A549 (cell line): ENCODE data around the gene MCOLN1.
A peak's percentile ranks its signal among the peaks of the same experiment; 100 is the strongest.

ENCODE experiments used
- CTCF ChIP-seq: fragments of >200 bp; sonication (Bioruptor Twin); formaldehyde crosslinking; IDR thresholded peaks from 3 replicates; pipeline ENCODE4 v1.5.1; 2016
- POLR2A ChIP-seq: IDR thresholded peaks from 2 replicates; pipeline ENCODE4 v1.6.1; 2012; ENCODE audit warnings: mild to moderate bottlenecking, low read length
- POLR2AphosphoS2 ChIP-seq: conservative IDR thresholded peaks from 2 replicates; pipeline ENCODE4 v1.6.1; 2012; ENCODE audit warnings: low read length, improper control_type of control experiment, inconsistent platforms
- ZC3H11A ChIP-seq: fragments of 450-650 bp; IDR thresholded peaks from 2 replicates; pipeline ENCODE4 v1.6.1; 2014; ENCODE audit warnings: antibody characterized with exemption, mild to moderate bottlenecking
- TF ChIP-seq, protein P1 (sequence below): fragments of 450-650 bp; IDR thresholded peaks from 2 replicates; pipeline ENCODE4 v1.6.1; 2014; ENCODE audit warnings: antibody characterized with exemption

DNA sequence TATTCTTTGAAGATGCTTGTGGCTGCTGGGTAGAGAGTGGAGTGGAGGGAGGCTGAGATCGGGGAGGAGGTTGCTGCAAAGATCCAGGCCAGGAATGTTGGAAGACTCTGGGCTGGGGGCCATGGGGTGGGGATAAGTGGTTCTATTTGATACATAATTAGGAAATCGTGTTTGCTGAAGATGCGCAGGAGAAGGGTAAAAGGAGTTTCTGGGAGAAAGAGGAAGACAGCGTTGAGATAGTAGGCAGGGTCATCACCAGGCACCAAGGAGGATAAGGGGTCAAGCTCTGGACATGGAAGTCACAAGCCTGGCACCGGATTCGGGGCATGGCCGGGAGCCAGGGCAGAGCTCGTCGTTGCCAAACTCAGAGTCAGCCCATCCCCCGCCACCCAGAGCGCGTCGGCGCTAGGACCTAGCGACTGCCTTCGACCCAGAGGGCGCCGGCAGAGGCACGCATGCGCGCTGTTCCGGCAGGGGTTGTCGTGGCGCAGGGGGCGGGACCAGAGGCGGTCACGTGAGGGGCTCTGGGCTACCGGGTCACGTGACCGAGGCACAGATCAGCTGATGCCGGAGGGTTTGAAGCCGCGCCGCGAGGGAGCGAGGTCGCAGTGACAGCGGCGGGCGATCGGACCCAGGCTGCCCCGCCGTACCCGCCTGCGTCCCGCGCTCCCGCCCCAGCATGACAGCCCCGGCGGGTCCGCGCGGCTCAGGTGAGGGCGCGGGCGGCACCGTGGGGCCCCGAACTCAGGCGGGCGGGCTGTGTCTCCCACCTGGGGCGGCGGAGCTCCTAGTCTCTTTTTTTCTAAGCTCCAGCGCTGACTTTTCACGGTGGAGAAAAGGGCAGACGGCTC is at the start of gene MCOLN1:
- no peak for TF ChIP-seq CTCF
- TF ChIP-seq, protein P1, sequence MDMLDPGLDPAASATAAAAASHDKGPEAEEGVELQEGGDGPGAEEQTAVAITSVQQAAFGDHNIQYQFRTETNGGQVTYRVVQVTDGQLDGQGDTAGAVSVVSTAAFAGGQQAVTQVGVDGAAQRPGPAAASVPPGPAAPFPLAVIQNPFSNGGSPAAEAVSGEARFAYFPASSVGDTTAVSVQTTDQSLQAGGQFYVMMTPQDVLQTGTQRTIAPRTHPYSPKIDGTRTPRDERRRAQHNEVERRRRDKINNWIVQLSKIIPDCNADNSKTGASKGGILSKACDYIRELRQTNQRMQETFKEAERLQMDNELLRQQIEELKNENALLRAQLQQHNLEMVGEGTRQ: peak; percentile 100
- TF ChIP-seq POLR2A: peak; percentile 34; the same call in 1 of the 2 replicates
- TF ChIP-seq ZC3H11A: no peak
- TF ChIP-seq POLR2AphosphoS2: no peak
